ENCODE measurements around the gene ATP2B1. TPM values are rescaled to one million over a fixed set of nuclear protein-coding genes. Genes with fewer than 3 reads are reported as not detected.
A peak's percentile ranks its signal among the peaks of the same experiment; 100 is the strongest.

Gene ATP2B1
- total and polyA plus RNA-seq, 2 of the 13 experiments (the other 11 are each of a cell fraction or from before 2014, with no cell fraction given) = 12.1 to 60.2 TPM

GRCh38 chr12:89571491-89572195 lies 137.0 kb downstream of the ATP2B1 start:
- CTCF ChIA-PET (ENCODE audit: low intra/inter-chr PET ratio, low total read pairs) = no interaction called here
- peak; percentile 17; the same call in 2 of the 3 replicates for ATAC-seq
- POLR2A ChIA-PET = no interaction called here
- TF ChIP-seq, protein P1, sequence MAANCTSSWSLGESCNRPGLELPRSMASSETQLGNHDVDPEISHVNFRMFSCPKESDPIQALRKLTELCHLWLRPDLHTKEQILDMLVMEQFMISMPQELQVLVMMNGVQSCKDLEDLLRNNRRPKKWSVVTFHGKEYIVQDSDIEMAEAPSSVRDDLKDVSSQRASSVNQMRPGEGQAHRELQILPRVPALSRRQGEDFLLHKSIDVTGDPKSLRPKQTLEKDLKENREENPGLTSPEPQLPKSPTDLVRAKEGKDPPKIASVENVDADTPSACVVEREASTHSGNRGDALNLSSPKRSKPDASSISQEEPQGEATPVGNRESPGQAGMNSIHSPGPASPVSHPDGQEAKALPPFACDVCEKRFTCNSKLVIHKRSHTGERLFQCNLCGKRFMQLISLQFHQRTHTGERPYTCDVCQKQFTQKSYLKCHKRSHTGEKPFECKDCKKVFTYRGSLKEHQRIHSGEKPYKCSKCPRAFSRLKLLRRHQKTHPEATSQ (CRISPR knock-in tag; IDR thresholded peaks at IDR 0.05; ENCODE audit: borderline replicate concordance) = no peak
- no peak for TF ChIP-seq ZNF235 (CRISPR knock-in tag; IDR thresholded peaks at IDR 0.05; ENCODE audit: borderline replicate concordance)
- TF ChIP-seq FLYWCH1 (CRISPR knock-in tag; IDR thresholded peaks at IDR 0.05) = no peak
- TF ChIP-seq SYNCRIP (IDR thresholded peaks at IDR 0.05; ENCODE audit: insufficient read depth, low read depth, low read length) = no peak
- TF ChIP-seq ZNF609 (CRISPR knock-in tag; IDR thresholded peaks at IDR 0.05; ENCODE audit: borderline replicate concordance) = no peak
- no peak for TF ChIP-seq ZNF557 (CRISPR knock-in tag; IDR thresholded peaks at IDR 0.05)
- no peak for TF ChIP-seq RXRA (CRISPR knock-in tag; IDR thresholded peaks at IDR 0.05)
- no peak for TF ChIP-seq IRF9 (CRISPR knock-in tag; IDR thresholded peaks at IDR 0.05; ENCODE audit: borderline replicate concordance)
- TF ChIP-seq FOXM1 (CRISPR knock-in tag; IDR thresholded peaks at IDR 0.05) = no peak
- no peak for TF ChIP-seq ZNF142 (CRISPR knock-in tag; IDR thresholded peaks at IDR 0.05)

More at GRCh38 chr12:89571491-89572195, 137.0 kb downstream of the ATP2B1 start:
- intact Hi-C loops (cut with micrococcal nuclease; ENCODE audit: unreplicated experiment) = no loop called here
- H3K4me2 ChIP-seq (ENCODE audit: low read depth, low read length) = no peak overlapping the region
- in situ Hi-C loops (cut with HindIII; ENCODE audit: extremely low pct_ligation_motif_present, low pct_unique_long_range_greater_than_20kb) = no loop called here
- H2AFZ ChIP-seq (ENCODE audit: low read length) = no peak overlapping the region
- H3K27me3 ChIP-seq (ENCODE audit: control insufficient read depth in 1 of 2, insufficient read depth in 2 of 2, low read length in 2 of 2) = no peaks in the 10 kb centered on the region
- peaks cover 23% of the 10 kb centered on the region for H3K4me1 ChIP-seq (ENCODE audit: insufficient read depth, low read length)
- no peaks in the 10 kb centered on the region for H3K36me3 ChIP-seq (replicated peaks in 1 of 2; ENCODE audit: control insufficient read depth in 1 of 2, insufficient read depth in 2 of 2, low read length in 2 of 2)
- no peak overlapping the region for H3K27ac ChIP-seq (ENCODE audit: extremely low read length, insufficient read depth, low read length)
- H3K79me2 ChIP-seq (ENCODE audit: insufficient read depth, low read length) = no peaks in the 10 kb centered on the region
- FAIRE-seq (no peak), DNase-seq (ENCODE audit: low spot score) (no peak)
- no peaks in the 10 kb centered on the region for H3K9me3 ChIP-seq (ENCODE audit: low read length)
- WGBS (ENCODE audit: low lambda C conversion rate) = 83% methylated on average over 4 of the region's 4 CpGs
- H4K20me1 ChIP-seq (ENCODE audit: insufficient read depth, low read length) = no peaks in the 10 kb centered on the region
- no peak overlapping the region for H3K4me3 ChIP-seq (replicated peaks in 1 of 3; ENCODE audit: insufficient read depth in 1 of 3, low read depth in 2 of 3, low read length in 3 of 3)
- BruUV-seq (replicated peaks) = no TSS peak
- no peak overlapping the region for H3K9ac ChIP-seq (ENCODE audit: insufficient read depth, low read depth, low read length)
